Muscle of arm (tissue), 12 donors: ENCODE results near the gene KCNQ5. TPM values are rescaled to one million over a fixed set of nuclear protein-coding genes. Genes with fewer than 3 reads are reported as not detected.

Experiments
- DNase-seq: peaks from one replicate; pipeline ENCODE4 v3.0.0-alpha.2; 2013
- polyA plus RNA-seq, 12 donors: library from polyadenylated mRNA; unstranded; fragments of 120-200 nt; gene quantifications; one replicate each; pipeline ENCODE4 v1.2.1, GENCODE V29; 2013; ENCODE audit not compliant: insufficient read length in 12 of 12

KCNQ5 gene
- polyA plus RNA-seq, 12 donors, result 0.36 to 2.4 (median 1.3) TPM; not detected in 1

- DNase-seq, result no peak
Observed at GRCh38 chr6:72675396-72675795, 53.5 kb downstream of the KCNQ5 start.

GRCh38 chr6:72676995-72677394, 55.1 kb downstream of the KCNQ5 start:
- no peak for DNase-seq

GRCh38 chr6:72677740-72678139, 55.9 kb downstream of the KCNQ5 start:
- no peak for DNase-seq

- DNase-seq, result no peak
Observed at GRCh38 chr6:72683797-72684196, 61.9 kb downstream of the KCNQ5 start.

GRCh38 chr6:72689107-72689954, 67.5 kb downstream of the KCNQ5 start:
- no peak for DNase-seq

- DNase-seq, result no peak
Observed at GRCh38 chr6:72691249-72691648, 69.4 kb downstream of the KCNQ5 start.

- no peak for DNase-seq
Observed at GRCh38 chr6:72696055-72696454, 74.2 kb downstream of the KCNQ5 start.

- no peak for DNase-seq
Observed at GRCh38 chr6:72699159-72699558, 77.3 kb downstream of the KCNQ5 start.

- no peak for DNase-seq
Observed at GRCh38 chr6:72702421-72702820, 80.6 kb downstream of the KCNQ5 start.

GRCh38 chr6:72703093-72703492, 81.2 kb downstream of the KCNQ5 start:
- no peak for DNase-seq

- no peak for DNase-seq
Observed at GRCh38 chr6:72704979-72705378, 83.1 kb downstream of the KCNQ5 start.

- DNase-seq, result no peak
Observed at GRCh38 chr6:72709431-72709830, 87.6 kb downstream of the KCNQ5 start.

- DNase-seq, result no peak
Observed at GRCh38 chr6:72711731-72712130, 89.9 kb downstream of the KCNQ5 start.

- DNase-seq, result no peak
Observed at GRCh38 chr6:72712910-72713309, 91.0 kb downstream of the KCNQ5 start.

GRCh38 chr6:72715119-72715518, 93.3 kb downstream of the KCNQ5 start:
- no peak for DNase-seq

- DNase-seq, result no peak
Observed at GRCh38 chr6:72716916-72717315, 95.1 kb downstream of the KCNQ5 start.

GRCh38 chr6:72720464-72720863, 98.6 kb downstream of the KCNQ5 start:
- DNase-seq, result no peak

- no peak for DNase-seq
Observed at GRCh38 chr6:72721346-72721745, 99.5 kb downstream of the KCNQ5 start.

GRCh38 chr6:72724545-72724944, 102.7 kb downstream of the KCNQ5 start:
- DNase-seq, result no peak

GRCh38 chr6:72728706-72729343, 107.0 kb downstream of the KCNQ5 start:
- no peak for DNase-seq

- no peak for DNase-seq
Observed at GRCh38 chr6:72733045-72733444, 111.2 kb downstream of the KCNQ5 start.

GRCh38 chr6:72738091-72738490, 116.2 kb downstream of the KCNQ5 start:
- DNase-seq, result no peak

- no peak for DNase-seq
Observed at GRCh38 chr6:72739368-72739779, 117.5 kb downstream of the KCNQ5 start.
